Fibroblast of the aortic adventitia (primary cell): ENCODE data around the gene FUZ. TPM values are rescaled to one million over a fixed set of nuclear protein-coding genes. Genes with fewer than 3 reads are reported as not detected.

Source experiments
- DNase-seq: peaks from one replicate; pipeline ENCODE4 v3.0.0-alpha.2; 2010; ENCODE audit warnings: low read depth
- H3K4me3 ChIP-seq: 2 replicates; pipeline ENCODE4 v1.5.1; 2011; ENCODE audit warnings: low read depth, mild to moderate bottlenecking, control low read depth, low read length, moderate library complexity
- total RNA-seq: library from RNA; depleted of rRNA; stranded (reverse); fragments of >200 nt; gene quantifications from 2 replicates; pipeline ENCODE4 v1.2.3, GENCODE V29; 2012; ENCODE audit warnings: low replicate concordance
- TF ChIP-seq, protein P1 (sequence below): IDR thresholded peaks from 2 replicates; pipeline ENCODE4 v1.5.1; 2011; ENCODE audit warnings: mild to moderate bottlenecking, low read length, control low read depth, inconsistent platforms; ENCODE audit not compliant: insufficient read depth

Gene FUZ
- total RNA-seq, 1 donor: 23.5 TPM

DNA sequence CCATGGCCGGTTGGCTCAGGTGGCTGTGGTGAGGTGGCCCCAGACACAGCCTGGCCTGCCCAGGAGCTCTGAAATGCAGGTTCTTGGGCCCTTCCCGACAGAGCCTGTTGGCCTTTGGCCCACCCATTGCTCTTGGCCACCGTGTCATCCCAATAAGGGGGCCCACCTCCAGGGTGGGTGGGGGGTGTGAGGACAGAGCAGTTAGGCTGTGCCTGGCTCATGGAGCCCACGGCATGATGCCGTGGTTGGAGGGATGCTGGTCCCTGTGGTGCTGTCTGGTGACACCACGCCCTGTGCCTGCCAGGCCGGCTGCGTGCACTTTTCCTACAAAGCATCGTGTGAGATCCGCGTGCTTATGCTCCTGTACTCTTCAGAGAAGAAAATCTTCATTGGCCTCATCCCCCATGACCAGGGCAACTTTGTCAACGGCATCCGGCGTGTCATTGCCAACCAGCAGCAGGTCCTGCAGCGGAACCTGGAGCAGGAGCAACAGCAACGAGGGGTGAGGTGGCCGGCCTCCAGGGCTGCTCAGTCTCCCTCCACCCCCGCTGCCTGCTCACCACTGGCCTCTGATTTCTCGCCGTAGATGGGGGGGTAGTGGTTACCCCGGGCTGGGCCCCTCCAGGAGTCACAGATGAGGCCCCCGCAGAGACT is 46.7 kb upstream of the FUZ start:
- no peak for DNase-seq
- TF ChIP-seq, protein P1, sequence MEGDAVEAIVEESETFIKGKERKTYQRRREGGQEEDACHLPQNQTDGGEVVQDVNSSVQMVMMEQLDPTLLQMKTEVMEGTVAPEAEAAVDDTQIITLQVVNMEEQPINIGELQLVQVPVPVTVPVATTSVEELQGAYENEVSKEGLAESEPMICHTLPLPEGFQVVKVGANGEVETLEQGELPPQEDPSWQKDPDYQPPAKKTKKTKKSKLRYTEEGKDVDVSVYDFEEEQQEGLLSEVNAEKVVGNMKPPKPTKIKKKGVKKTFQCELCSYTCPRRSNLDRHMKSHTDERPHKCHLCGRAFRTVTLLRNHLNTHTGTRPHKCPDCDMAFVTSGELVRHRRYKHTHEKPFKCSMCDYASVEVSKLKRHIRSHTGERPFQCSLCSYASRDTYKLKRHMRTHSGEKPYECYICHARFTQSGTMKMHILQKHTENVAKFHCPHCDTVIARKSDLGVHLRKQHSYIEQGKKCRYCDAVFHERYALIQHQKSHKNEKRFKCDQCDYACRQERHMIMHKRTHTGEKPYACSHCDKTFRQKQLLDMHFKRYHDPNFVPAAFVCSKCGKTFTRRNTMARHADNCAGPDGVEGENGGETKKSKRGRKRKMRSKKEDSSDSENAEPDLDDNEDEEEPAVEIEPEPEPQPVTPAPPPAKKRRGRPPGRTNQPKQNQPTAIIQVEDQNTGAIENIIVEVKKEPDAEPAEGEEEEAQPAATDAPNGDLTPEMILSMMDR: no peak
- H3K4me3 ChIP-seq: no peak overlapping the region

DNA sequence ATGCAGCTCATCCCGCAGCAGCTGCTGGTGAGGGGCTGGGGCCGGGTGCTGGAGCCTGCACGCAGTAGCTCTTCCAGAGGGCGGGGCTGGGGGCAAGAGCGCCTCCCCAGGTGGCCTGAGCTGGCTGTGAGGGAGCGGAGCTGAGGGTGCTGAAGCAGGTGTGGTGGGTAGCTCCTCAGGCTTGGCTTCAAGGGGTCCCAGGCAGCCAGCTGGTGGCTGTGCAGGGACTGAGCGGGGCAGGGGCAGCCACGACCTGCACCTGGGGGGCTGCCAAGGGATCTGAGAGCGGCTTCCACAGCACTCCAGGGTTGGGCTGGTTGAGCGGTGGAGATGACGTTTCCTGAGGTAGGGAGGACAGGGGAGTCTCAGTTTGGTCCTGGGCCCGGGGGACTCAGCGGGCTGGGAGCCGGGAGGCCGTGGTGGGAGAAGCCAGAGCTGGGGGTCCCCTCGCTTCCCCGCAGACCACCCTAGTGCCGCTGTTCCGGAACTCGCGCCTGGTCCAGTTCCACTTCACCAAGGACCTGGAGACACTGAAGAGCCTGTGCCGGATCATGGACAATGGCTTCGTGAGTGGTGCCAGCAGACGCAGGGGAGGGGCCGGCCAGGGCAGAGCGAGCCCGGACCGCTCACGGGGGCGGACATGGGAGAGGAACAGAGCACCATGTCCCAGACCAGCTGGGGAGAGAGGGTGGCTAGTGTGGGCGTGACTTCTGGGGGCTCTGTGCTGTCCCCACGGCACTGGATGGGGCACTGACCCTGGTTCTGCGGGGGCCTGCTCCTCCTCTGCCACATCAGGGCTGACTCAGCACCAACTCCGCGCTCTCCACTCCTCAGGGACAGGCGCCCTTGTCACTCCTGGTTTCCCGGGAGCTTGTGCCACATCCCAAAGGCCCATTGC is 45.2 kb upstream of the FUZ start:
- no peak for DNase-seq

DNA sequence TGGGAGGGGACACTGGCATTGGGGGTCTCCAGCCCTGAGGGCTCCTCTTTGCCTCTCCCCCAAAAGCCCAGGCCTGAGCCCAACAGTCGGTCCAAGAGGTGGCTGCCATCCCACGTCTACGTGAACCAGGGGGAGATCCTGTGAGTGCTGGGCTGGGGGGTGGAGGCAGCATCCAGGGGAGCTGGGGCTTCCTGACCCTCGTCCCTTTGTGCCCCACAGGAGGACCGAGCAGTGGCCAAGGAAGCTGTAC is 44.7 kb upstream of the FUZ start:
- TF ChIP-seq, protein P1: no peak
- no peak overlapping the region for H3K4me3 ChIP-seq
- DNase-seq: no peak

More for the DNA sequence above, 45.2 kb upstream of the FUZ start:
- TF ChIP-seq, protein P1: no peak
- H3K4me3 ChIP-seq: no peak overlapping the region

DNA sequence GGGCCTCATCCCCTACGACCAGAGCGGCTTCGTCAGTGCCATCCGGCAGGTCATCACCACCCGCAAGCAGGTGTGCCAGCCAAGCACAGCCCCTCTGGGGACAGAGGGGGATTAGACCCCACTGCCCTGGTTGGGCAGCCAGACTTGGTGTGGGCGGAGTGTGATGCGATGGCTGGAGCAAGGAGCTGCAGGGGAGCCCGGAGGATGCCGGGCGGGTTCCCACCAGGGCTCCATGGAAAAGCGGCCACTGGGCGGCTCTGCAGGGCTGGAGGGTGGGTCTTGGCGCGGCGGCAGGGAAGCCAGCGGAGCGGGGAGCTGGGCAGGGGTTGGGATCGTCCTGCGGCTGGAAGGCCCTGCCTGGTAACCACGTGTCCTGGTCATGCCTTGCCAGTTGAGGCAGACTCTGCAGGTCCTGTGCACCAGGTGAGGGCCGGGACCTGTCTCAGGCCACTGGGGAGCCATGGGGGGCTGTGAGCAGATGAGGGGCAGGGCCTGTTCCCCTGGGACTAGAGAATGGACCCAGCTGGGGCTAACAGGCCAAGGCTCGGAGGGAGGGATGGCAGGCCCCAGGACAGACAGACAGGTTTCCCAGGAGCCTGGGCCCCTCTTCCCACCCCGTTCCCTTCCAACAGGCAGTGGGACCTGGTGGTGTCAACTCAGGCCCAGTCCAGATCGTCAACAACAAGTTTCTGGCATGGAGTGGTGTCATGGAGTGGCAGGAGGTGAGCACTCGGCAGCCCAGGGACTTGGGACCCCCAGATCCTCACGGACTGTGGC is 44.2 kb upstream of the FUZ start:
- TF ChIP-seq, protein P1: no peak
- H3K4me3 ChIP-seq: no peak overlapping the region
- DNase-seq: no peak

DNA sequence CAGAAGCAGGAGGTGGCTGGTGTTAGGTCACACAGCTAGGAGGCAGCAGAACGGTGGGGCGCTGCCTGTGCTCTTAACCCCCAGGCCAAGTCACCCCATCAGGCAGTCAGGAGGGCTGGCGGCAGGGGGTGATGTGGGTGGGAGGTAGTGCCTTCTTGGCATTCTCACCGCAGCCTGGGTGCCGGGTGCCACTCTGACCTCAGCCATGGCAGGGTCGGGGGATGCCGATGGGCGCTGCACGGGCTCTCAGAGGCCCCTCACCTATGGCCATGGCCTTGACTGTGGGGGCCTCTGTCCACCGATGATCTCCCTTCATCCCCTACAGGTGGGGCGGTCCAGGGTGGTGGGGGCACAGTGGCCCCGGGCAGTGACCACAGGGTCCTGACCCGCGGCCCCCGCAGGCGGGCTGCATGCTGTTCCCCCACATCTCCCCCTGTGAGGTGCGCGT is 43.5 kb upstream of the FUZ start:
- TF ChIP-seq, protein P1: no peak

DNA sequence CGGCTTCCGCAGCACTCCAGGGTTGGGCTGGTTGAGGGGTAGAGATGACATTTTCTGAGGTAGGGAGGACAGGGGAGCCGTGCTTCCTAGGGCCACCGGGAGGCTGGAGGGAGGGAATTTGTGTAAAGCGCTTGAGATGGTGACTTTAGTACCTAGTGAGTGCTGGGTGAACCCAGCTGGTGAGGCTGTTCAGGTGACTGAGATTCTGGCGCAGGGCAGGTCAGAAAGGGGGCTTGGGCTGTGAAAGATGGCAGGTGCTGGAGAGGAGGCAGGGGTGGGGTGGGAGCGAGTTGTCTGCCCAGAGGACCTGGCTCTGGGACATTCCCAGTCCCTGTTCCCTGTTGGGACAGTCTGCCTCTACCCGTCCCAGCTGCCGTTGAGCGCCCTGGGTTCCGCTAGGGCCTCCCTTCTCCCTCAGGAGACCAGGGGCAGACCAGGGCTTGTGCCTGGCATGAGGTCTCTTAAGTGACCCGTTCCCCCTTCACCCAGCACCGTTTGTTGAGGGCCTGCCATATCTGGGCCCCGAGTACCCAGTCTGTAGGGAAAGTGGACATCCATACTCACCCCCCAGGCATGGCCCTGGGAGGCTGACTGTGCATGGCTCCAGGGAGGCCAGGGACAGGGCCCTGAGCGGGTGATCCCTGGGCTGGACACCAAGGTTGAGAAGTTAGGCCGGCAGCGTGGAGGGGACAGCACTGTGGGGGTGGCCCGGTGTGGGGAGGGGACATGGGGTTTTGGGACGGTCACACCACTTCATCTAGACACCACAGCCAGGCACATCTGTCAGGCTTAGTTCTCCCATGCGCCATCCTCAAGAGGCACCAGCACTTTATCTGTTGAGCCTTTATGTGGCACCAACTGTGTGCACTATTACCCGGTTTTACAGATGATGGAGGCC is 42.8 kb upstream of the FUZ start:
- H3K4me3 ChIP-seq: no peak overlapping the region
- DNase-seq: no peak
- TF ChIP-seq, protein P1: no peak

More for the DNA sequence above, 43.5 kb upstream of the FUZ start:
- H3K4me3 ChIP-seq: no peak overlapping the region
- DNase-seq: no peak
